ENCODE measurements around the gene MMP21. TPM values are rescaled to one million over a fixed set of nuclear protein-coding genes. Genes with fewer than 3 reads are reported as not detected.

MMP21 gene
- total RNA-seq, 2 experiments from 2014 or later, result 0.10 TPM; not detected in 1

GRCh38 chr10:125802131-125802530, 26.5 kb upstream of the MMP21 start:
- DNase-seq, result no peak
- no peak overlapping the region for H3K4me3 Mint-ChIP-seq
- POLR2A ChIA-PET, result no interaction called here
- H3K27me3 Mint-ChIP-seq, result no peaks in the 10 kb centered on the region
- H3K9me3 Mint-ChIP-seq, result no peaks in the 10 kb centered on the region
- no peaks in the 10 kb centered on the region for H3K4me1 Mint-ChIP-seq
- no peak overlapping the region for H3K27ac Mint-ChIP-seq
- CTCF ChIA-PET, result interaction anchor here (1.1 kb wide), 1 partner anchor 61 kb away, joined by 3 read pairs; no protein-coding TSS in a partner anchor
- H3K36me3 Mint-ChIP-seq (ENCODE audit: low read depth), result peaks cover 9% of the 10 kb centered on the region

- no peak overlapping the region for H3K27ac Mint-ChIP-seq
- DNase-seq, result no peak
- ChIA-PET POLR2A (no interaction called here), CTCF (interaction anchor here (1.1 kb wide), 1 partner anchor 62 kb away, joined by 3 read pairs; no protein-coding TSS in a partner anchor)
- H3K4me3 Mint-ChIP-seq, result no peak overlapping the region
- H3K27me3 Mint-ChIP-seq, result no peaks in the 10 kb centered on the region
- H3K9me3 Mint-ChIP-seq, result no peaks in the 10 kb centered on the region
- no peaks in the 10 kb centered on the region for H3K4me1 Mint-ChIP-seq
- peaks cover 9% of the 10 kb centered on the region for H3K36me3 Mint-ChIP-seq (ENCODE audit: low read depth)
Measured at GRCh38 chr10:125801574-125801973, 26.0 kb upstream of the MMP21 start.

- Mint-ChIP-seq H3K27ac (no peak overlapping the region), H3K9me3 (no peaks in the 10 kb centered on the region), H3K4me3 (no peak overlapping the region), H3K4me1 (no peaks in the 10 kb centered on the region), H3K36me3 (ENCODE audit: low read depth) (no peaks in the 10 kb centered on the region), H3K27me3 (no peaks in the 10 kb centered on the region)
- ChIA-PET POLR2A (no interaction called here), CTCF (no interaction called here)
- no peak for DNase-seq
Measured at GRCh38 chr10:125799451-125800182, 24.0 kb upstream of the MMP21 start.

GRCh38 chr10:125797994-125798662, 22.5 kb upstream of the MMP21 start:
- peak overlapping the region; percentile 33 for H3K27ac Mint-ChIP-seq
- POLR2A ChIA-PET, result no interaction called here

GRCh38 chr10:125797424-125797823, 21.8 kb upstream of the MMP21 start:
- no peaks in the 10 kb centered on the region for H3K4me1 Mint-ChIP-seq
- H3K9me3 Mint-ChIP-seq, result no peaks in the 10 kb centered on the region
- DNase-seq, result no peak
- H3K27me3 Mint-ChIP-seq, result no peaks in the 10 kb centered on the region
- peak overlapping the region; percentile 33 for H3K27ac Mint-ChIP-seq
- no peak overlapping the region for H3K4me3 Mint-ChIP-seq
- POLR2A ChIA-PET, result no interaction called here
- CTCF ChIA-PET, result interaction anchor here (0.9 to 1.4 kb wide), 3 partner anchors 9 to 50 kb away, joined by 3 to 4 read pairs (median 3); no protein-coding TSS in a partner anchor
- peaks cover 14% of the 10 kb centered on the region for H3K36me3 Mint-ChIP-seq (ENCODE audit: low read depth)

More at GRCh38 chr10:125797994-125798662, 22.5 kb upstream of the MMP21 start:
- Mint-ChIP-seq H3K9me3 (no peaks in the 10 kb centered on the region), H3K4me1 (no peaks in the 10 kb centered on the region), H3K36me3 (ENCODE audit: low read depth) (peaks cover 9% of the 10 kb centered on the region), H3K27me3 (no peaks in the 10 kb centered on the region), H3K4me3 (no peak overlapping the region)
- no peak for DNase-seq
- CTCF ChIA-PET, result interaction anchor here (1.4 kb wide), 1 partner anchor 8 kb away, joined by 4 read pairs; no protein-coding TSS in a partner anchor

GRCh38 chr10:125795637-125796190, 20.1 kb upstream of the MMP21 start:
- POLR2A ChIA-PET, result no interaction called here

GRCh38 chr10:125795128-125795527, 19.5 kb upstream of the MMP21 start:
- Mint-ChIP-seq H3K36me3 (ENCODE audit: low read depth) (peaks cover 18% of the 10 kb centered on the region), H3K4me3 (no peak overlapping the region), H3K27me3 (no peaks in the 10 kb centered on the region), H3K27ac (peak overlapping the region; percentile 32), H3K4me1 (peaks cover under 1% of the 10 kb centered on the region), H3K9me3 (no peaks in the 10 kb centered on the region)
- ChIA-PET CTCF (no interaction called here), POLR2A (no interaction called here)
- no peak for DNase-seq

More at GRCh38 chr10:125795637-125796190, 20.1 kb upstream of the MMP21 start:
- CTCF ChIA-PET, result no interaction called here
- Mint-ChIP-seq H3K4me3 (no peak overlapping the region), H3K27me3 (no peaks in the 10 kb centered on the region), H3K36me3 (ENCODE audit: low read depth) (peaks cover 18% of the 10 kb centered on the region), H3K4me1 (no peaks in the 10 kb centered on the region), H3K9me3 (no peaks in the 10 kb centered on the region), H3K27ac (peak overlapping the region; percentile 32)
- no peak for DNase-seq

- no peak for DNase-seq
- no peaks in the 10 kb centered on the region for H3K9me3 Mint-ChIP-seq
- CTCF ChIA-PET, result no interaction called here
- no peaks in the 10 kb centered on the region for H3K27me3 Mint-ChIP-seq
- peak overlapping the region; percentile 31 for H3K27ac Mint-ChIP-seq
- H3K4me1 Mint-ChIP-seq, result peaks cover 19% of the 10 kb centered on the region
- POLR2A ChIA-PET, result interaction anchor here (0.5 kb wide), 1 partner anchor 159 kb away, joined by 9 read pairs; no protein-coding TSS in a partner anchor
- H3K4me3 Mint-ChIP-seq, result no peak overlapping the region
- peaks cover 20% of the 10 kb centered on the region for H3K36me3 Mint-ChIP-seq (ENCODE audit: low read depth)
Measured at GRCh38 chr10:125792342-125793300, 17.0 kb upstream of the MMP21 start.

GRCh38 chr10:125788156-125789034, 12.8 kb upstream of the MMP21 start:
- H3K4me3 Mint-ChIP-seq, result no peak overlapping the region
- ChIA-PET POLR2A (no interaction called here), CTCF (no interaction called here)
- no peaks in the 10 kb centered on the region for H3K9me3 Mint-ChIP-seq
- H3K4me1 Mint-ChIP-seq, result peaks cover 27% of the 10 kb centered on the region
- H3K36me3 Mint-ChIP-seq (ENCODE audit: low read depth), result peaks cover 12% of the 10 kb centered on the region
- no peak for DNase-seq
- H3K27me3 Mint-ChIP-seq, result no peaks in the 10 kb centered on the region
- H3K27ac Mint-ChIP-seq, result peak overlapping the region; percentile 85

- ChIA-PET POLR2A (no interaction called here), CTCF (no interaction called here)
- Mint-ChIP-seq H3K27ac (no peak overlapping the region), H3K4me3 (no peak overlapping the region), H3K36me3 (ENCODE audit: low read depth) (peaks cover 3% of the 10 kb centered on the region), H3K27me3 (no peaks in the 10 kb centered on the region), H3K4me1 (peaks cover 27% of the 10 kb centered on the region), H3K9me3 (no peaks in the 10 kb centered on the region)
- no peak for DNase-seq
Measured at GRCh38 chr10:125785791-125786190, 10.2 kb upstream of the MMP21 start.

GRCh38 chr10:125783957-125784356, 8.3 kb upstream of the MMP21 start:
- Mint-ChIP-seq H3K27ac (peak overlapping the region; percentile 43), H3K36me3 (ENCODE audit: low read depth) (peaks cover 3% of the 10 kb centered on the region), H3K4me3 (no peak overlapping the region), H3K4me1 (peaks cover 22% of the 10 kb centered on the region), H3K9me3 (no peaks in the 10 kb centered on the region), H3K27me3 (no peaks in the 10 kb centered on the region)
- DNase-seq, result no peak
- CTCF ChIA-PET, result no interaction called here
- POLR2A ChIA-PET, result no interaction called here

- Mint-ChIP-seq H3K9me3 (no peaks in the 10 kb centered on the region), H3K36me3 (ENCODE audit: low read depth) (peaks cover 3% of the 10 kb centered on the region), H3K27ac (no peak overlapping the region), H3K27me3 (no peaks in the 10 kb centered on the region), H3K4me3 (no peak overlapping the region), H3K4me1 (peaks cover 16% of the 10 kb centered on the region)
- ChIA-PET CTCF (no interaction called here), POLR2A (no interaction called here)
- DNase-seq, result no peak
Measured at GRCh38 chr10:125783408-125783807, 7.8 kb upstream of the MMP21 start.
